ENCODE results near the gene ABCA12.
A peak's percentile ranks its signal among the peaks of the same experiment; 100 is the strongest.
"Not testable (repeated sequence)": the region's sequence is repeated elsewhere in the genome, so short reads cannot be mapped to it uniquely, and the experiment has no call there.

The ABCA12 gene, protein sequence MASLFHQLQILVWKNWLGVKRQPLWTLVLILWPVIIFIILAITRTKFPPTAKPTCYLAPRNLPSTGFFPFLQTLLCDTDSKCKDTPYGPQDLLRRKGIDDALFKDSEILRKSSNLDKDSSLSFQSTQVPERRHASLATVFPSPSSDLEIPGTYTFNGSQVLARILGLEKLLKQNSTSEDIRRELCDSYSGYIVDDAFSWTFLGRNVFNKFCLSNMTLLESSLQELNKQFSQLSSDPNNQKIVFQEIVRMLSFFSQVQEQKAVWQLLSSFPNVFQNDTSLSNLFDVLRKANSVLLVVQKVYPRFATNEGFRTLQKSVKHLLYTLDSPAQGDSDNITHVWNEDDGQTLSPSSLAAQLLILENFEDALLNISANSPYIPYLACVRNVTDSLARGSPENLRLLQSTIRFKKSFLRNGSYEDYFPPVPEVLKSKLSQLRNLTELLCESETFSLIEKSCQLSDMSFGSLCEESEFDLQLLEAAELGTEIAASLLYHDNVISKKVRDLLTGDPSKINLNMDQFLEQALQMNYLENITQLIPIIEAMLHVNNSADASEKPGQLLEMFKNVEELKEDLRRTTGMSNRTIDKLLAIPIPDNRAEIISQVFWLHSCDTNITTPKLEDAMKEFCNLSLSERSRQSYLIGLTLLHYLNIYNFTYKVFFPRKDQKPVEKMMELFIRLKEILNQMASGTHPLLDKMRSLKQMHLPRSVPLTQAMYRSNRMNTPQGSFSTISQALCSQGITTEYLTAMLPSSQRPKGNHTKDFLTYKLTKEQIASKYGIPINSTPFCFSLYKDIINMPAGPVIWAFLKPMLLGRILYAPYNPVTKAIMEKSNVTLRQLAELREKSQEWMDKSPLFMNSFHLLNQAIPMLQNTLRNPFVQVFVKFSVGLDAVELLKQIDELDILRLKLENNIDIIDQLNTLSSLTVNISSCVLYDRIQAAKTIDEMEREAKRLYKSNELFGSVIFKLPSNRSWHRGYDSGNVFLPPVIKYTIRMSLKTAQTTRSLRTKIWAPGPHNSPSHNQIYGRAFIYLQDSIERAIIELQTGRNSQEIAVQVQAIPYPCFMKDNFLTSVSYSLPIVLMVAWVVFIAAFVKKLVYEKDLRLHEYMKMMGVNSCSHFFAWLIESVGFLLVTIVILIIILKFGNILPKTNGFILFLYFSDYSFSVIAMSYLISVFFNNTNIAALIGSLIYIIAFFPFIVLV (N-terminal part only)

GRCh38 chr2:215138479-215138878 is at the start of gene ABCA12:
Gene ABCA12, minus strand, starts transcription at chr2:215138626. Its CDS starts 418 bp downstream, at chr2:215138208.
- no peak for DNase-seq

DNA sequence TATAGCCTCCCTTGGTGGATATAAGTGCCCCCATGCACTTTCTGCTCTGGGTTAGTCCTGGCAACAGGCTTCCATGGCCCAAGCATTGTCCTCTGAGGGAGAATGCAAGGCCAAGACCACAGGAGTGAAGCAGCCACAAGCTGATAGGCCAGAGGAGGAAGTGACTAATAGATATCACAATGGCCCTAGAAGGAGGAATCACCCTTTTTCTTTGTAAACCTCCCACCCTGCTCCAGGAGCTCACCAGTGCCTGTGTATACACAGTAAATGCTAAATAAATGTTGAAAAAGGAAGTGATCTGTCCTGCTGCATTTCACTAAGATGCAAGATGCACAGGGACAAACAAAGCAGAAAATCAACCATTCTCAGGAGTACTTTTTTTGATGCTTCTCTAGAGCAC is 49.7 kb upstream of the ABCA12 start:
- no peak for DNase-seq

GRCh38 chr2:215186021-215186420 is 47.6 kb upstream of the ABCA12 start:
- no peak for DNase-seq

- DNase-seq, result no peak
Observed at GRCh38 chr2:215178121-215178520, 39.7 kb upstream of the ABCA12 start.

GRCh38 chr2:215171796-215172195 is 33.4 kb upstream of the ABCA12 start:
- DNase-seq, result peak; percentile 7

- DNase-seq, result no peak
Observed at GRCh38 chr2:215171151-215171550, 32.7 kb upstream of the ABCA12 start.

GRCh38 chr2:215166505-215166904 is 28.1 kb upstream of the ABCA12 start:
- DNase-seq, result not testable (repeated sequence)

DNA sequence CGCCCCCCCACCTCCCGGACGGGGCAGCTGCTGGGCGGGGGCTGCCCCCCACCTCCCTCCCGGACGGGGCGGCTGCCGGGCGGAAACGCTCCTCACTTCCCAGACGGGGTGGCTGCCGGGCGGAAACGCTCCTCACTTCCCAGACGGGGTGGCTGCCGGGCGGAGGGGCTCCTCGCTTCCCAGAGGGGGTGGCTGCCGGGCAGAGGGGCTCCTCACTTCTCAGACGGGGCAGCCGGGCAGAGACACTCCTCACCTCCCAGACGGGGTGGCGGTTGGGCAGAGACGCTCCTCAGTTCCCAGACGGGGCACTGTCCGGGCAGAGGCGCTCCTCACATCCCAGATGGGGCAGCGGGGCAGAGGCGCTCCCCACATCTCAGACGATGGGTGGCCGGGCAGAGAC is 24.9 kb upstream of the ABCA12 start:
- DNase-seq, result not testable (repeated sequence)

DNA sequence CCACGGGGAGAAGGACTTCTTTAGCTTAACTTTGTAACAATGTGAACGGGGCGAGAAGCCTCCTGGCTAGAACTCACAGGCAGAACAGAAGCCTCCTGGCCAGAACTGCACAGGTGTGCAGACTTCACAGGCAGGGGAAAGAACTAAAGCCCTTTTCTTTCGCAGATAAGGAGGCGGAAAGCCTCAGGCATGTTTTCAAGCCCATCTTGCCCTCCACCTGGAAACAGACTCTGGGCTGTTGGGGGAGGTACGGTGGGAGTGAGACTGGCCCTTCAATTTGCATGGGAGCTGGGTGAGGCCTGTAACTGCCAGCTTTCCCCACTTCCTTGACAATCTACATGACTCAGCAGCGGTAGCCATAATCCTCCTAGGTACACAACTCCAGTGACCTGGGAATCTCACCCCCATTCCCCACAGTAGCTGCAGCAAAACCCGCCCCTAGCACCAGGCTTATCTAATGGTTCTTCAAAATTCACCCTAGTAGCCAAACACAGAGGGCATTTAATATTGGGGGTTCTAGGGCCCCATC is 22.9 kb upstream of the ABCA12 start:
- DNase-seq, result no peak

DNA sequence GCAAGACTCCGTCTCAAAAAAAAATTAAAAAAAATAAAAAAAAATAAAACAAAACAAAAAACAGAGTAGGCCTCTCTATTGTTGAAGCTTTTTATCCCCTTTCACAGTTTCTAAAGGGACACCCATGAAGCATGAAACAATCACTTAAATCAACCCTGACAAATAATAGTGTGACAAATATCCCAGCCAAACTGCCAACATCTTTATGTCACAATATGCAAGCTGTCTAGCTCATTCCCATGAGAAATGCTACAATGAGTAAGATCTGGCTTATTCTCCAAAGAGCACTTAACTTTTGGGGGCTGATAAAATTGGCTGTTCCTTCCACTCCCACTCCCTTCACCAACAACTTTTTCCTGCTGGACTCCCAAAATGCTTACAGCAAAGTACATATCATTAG is 21.7 kb upstream of the ABCA12 start:
- no peak for DNase-seq

DNA sequence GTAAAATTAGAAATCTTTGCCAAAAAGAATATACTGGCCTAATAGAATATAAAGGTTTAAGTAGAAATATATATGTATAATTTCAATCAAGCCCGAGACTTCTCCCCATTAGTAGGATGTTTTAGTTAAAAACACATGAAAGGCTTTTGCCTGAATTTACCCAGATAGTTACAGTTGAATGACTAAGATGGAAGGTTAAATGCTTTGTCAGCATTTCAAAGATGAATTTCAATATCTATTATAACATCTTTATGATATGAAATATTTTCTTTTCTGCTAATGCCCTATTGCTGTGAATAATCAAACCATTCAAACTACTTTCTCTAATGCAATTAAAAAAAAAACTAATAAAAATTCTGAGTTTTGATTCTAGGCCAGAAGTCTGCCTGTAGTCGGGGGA is 18.0 kb upstream of the ABCA12 start:
- no peak for DNase-seq

- DNase-seq, result no peak
Observed at GRCh38 chr2:215149894-215150293, 11.5 kb upstream of the ABCA12 start.

DNA sequence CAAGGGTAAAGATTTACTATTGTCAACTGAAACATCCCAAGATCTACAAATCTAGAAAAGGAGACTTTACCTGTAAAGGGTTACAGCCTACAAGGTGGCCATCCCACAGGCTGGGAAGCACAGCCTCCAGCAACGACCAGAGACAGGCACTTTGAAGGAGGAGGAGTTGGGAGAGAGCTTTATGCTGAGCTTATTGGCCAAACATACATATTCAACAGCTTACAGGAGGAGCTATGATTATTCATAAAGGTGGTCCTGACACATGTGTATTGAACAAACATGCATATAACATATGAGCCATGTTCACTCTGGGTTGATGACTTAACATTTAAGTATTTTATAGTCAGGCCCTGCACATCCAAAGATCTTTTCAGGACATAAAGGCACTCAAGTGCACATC is 11.1 kb upstream of the ABCA12 start:
- no peak for DNase-seq

GRCh38 chr2:215149060-215149459 is 10.6 kb upstream of the ABCA12 start:
- DNase-seq, result no peak

GRCh38 chr2:215145611-215146010 is 7.2 kb upstream of the ABCA12 start:
- DNase-seq, result no peak

- DNase-seq, result no peak
Observed at GRCh38 chr2:215144106-215144875, 5.9 kb upstream of the ABCA12 start.

- DNase-seq, result no peak
Observed at GRCh38 chr2:215143458-215143857, 5.0 kb upstream of the ABCA12 start.

GRCh38 chr2:215141706-215142105 is 3.3 kb upstream of the ABCA12 start:
- no peak for DNase-seq

DNA sequence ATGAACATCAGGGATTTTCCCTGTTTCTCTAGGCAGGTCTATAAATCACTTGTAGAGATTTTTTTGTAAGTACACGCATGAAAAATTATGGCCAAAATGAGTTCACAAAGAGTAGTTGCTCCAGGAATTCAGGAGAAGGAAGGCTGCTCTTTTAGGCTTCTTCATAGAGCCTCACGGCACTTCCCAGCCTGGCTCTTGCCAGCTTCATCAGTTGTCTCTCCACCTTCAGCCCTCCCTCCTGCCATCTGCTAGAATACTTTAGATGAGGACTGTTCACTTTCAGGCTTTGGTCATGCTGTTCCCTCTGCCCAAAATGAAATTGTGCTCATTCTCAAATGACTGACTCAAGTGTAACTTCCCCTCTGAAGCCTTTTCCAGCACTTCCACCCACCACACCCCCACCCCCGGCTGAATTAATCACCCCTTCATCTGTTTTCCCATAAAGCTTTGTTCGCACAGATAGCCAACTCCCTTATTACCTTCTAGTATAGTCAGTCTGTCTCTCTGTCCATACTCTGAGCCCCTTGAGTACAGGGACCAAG is 1.8 kb upstream of the ABCA12 start:
- no peak for DNase-seq

GRCh38 chr2:215137741-215138340 is 585 bp downstream of the ABCA12 start:
- DNase-seq, result peak; percentile 6

DNA sequence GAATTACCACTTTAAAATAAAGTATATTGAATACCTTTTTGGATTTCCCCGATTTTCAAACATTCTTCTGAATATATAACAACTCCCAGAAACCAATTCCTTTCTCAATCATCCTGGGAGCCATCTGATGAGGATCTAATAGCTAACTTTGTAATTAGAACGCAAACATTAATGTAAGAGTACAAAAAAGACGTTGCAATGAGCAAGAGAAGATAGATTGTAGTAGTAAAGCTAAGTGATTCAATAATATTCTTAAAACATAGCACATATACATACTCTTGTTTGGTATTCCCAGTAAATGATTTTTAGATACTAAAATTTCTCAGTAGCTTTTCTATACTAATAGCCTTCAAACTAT is 1.1 kb downstream of the ABCA12 start:
- no peak for DNase-seq
